Stimulated activated CD8-positive, alpha-beta memory T cell treated with anti-CD3 and anti-CD28 coated beads, Interleukin-7, amount 100 ng/mL, for 4 hours (primary cell): ENCODE results near the gene S100A10.

Source experiments
- DNase-seq, 2 donors: peaks; one replicate each; pipeline ENCODE4 v3.0.0-alpha.2; 2020; ENCODE audit warnings: low read depth in 2 of 2

Gene S100A10

GRCh38 chr1:151935894-151936602, 57.6 kb downstream of the S100A10 start:
- no peak for DNase-seq

GRCh38 chr1:151935154-151935553, 58.5 kb downstream of the S100A10 start:
- DNase-seq = no peak

GRCh38 chr1:151934048-151934493, 59.6 kb downstream of the S100A10 start:
- peak in 1 of 2 donors; percentile 21 for DNase-seq
